Left forelimb (tissue), 1 donor: ENCODE results near the gene PPFIBP1.
"Not testable (repeated sequence)": the region's sequence is repeated elsewhere in the genome, so short reads cannot be mapped to it uniquely, and the experiment has no call there.

Experiments
- DNase-seq: peaks from one replicate; pipeline ENCODE4 v3.0.0-alpha.2; 2018; ENCODE audit warnings: low spot score

The PPFIBP1 gene

GRCh38 chr12:27593266-27593665 is 69.3 kb downstream of the PPFIBP1 start:
- no peak for DNase-seq

GRCh38 chr12:27595231-27595642 is 71.2 kb downstream of the PPFIBP1 start:
- peak; percentile 71 for DNase-seq

- DNase-seq = not testable (repeated sequence)
These were observed 74.9 kb downstream of the PPFIBP1 start for GRCh38 chr12:27598866-27599265.

- not testable (repeated sequence) for DNase-seq
These were observed 77.2 kb downstream of the PPFIBP1 start for GRCh38 chr12:27601056-27601828.

DNA sequence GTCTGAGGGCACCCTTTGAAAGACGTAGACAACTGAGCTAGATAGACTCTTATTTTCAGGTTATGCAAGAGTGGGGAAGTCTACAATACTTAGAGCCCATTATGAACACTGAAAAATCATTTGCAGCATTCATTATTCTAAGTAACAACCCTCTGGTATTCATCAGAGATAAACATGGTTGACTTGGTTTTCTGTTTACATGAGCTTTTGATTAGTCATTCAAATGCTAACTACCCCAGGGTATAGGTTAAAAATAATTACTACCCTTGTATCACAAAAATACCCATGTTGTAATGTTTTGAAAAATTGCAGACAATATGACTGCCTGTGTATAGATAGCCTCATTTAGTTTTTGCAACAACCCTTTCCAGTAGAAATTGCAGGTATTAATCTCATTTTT is 78.5 kb downstream of the PPFIBP1 start:
- DNase-seq = no peak

GRCh38 chr12:27604431-27604830 is 80.4 kb downstream of the PPFIBP1 start:
- no peak for DNase-seq

GRCh38 chr12:27606986-27607385 is 83.0 kb downstream of the PPFIBP1 start:
- no peak for DNase-seq

DNA sequence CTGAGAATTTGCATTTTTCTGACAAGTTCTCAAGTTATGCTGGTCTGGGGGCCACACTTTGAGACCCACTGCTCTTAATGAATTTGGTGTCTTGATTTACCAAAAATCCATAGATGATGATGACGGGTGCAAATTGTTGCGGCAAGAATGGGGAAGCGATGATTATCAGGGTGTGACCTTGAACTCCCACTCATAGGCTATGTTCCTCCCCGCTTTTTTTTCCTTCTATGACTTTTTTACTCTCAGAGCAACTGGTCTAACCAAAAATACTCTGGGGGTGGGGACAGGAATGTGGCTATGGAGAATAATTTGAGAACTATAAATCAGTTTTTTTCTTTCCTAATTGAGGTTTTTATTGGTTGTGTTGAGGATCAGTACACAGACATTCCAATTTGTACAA is 83.6 kb downstream of the PPFIBP1 start:
- DNase-seq = no peak

DNA sequence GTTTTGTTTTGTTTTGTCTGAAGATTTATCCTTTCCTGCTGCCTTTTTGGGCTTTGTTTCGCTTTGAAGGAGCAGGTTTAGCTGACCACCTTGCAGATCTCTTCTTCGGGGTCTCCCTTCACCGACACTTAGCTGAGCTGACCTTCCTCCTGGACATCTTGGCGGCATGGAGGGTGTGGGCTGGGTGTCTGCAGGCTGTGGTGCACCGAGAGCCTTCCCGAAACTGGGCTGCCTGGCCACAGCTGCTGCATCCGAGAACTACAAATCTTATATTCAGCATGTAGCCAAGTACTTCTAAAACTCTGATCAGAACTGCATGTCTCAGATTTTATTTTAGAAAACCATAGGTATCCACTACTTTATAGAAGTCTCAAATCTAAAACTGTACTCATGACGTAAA is 84.9 kb downstream of the PPFIBP1 start:
- DNase-seq = no peak

- DNase-seq = no peak
These were observed 86.4 kb downstream of the PPFIBP1 start for GRCh38 chr12:27610374-27610773.

DNA sequence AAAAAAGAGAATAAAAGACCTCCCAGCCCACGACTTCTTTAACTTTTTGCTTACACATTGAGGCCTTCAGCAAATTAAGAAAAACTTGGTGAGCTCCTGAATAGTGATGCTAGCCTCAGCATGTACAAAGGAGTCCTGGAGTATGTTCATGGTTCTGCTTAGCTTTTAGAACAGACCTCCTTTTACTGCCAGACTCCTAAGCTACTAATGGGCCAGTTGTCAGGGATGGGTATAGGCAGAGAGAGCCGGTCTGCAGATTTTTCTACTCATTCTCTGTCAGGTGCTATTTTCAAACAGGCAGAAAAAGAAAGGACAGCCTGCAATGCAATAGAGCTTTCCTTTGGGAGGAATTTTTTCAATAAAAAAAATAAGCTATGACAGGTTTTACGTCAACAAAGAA is 90.4 kb downstream of the PPFIBP1 start:
- DNase-seq = no peak

DNA sequence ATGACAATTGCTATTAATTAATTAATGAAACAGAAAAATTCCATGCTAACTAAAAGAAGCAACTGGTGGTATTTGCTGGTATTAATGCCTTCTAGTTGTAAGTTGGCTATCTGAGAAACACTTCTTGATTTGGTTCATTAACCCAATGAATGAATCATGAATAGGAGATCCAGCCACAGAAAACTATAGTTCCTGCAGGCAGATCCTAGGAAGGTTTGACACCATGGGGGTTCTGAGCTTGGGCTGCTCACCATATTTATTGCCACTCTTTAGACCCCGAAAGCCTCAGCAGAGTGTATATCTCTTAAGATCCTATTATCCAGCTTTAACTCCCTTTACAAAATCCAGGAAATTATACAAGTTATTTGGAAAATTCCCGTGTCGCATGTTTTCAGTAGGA is 90.9 kb downstream of the PPFIBP1 start:
- no peak for DNase-seq

GRCh38 chr12:27615331-27615891 is 91.4 kb downstream of the PPFIBP1 start:
- DNase-seq = no peak

DNA sequence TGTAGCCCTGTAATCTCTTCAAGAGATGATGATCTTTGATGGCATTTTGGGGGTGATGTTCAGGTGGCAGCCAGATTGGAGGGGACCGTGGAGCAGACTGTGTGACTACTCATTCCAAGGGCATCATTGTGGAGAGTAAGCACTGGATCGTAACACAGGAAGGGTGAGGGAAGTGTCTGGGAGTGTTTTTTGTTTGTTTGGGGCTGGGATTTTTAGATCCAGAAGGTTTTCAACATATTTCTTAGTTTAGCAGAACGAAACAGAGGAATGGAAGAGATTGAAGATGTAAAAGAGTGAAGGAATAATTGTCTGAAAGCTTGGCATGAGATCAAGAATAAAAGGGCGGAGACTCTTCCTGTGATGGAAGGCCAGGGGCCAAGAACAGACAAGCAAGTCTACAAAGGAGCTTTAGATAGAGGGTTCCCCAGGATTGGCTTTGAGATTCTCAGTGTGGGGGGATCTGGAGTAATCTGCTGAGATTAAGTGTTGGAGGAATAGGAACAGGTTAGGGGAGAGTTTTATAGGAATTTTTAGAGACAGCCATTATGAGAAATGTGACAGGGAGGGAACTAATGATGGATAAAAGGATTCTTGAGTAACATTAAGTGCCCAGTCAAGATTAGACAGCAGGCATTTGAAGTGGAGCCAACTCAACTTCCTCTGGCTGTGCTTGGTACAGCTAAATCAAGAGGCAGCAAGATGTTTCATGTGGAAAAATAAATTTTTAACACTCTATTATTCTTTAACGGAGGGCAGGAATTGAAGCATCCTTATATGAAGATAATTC is 92.5 kb downstream of the PPFIBP1 start:
- no peak for DNase-seq

GRCh38 chr12:27618836-27619235 is 94.8 kb downstream of the PPFIBP1 start:
- no peak for DNase-seq

DNA sequence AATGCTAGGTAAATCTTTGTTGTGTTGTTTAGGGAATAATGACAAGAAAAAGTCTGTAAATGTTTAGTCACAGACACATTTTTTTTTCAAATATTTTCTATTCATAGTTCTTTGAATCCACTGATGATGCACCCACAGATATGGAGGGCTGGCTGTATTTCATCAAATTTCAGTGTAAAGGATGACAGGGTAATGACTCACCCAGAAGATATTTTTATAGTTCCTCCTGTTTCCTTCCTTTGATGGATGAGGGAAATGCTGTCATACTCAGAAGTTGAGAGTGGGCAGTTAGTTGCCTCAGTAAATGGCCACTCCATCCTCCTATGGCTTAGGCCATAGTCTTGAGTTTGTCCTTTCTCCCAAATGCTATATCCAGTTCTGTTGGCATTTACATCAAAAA is 95.3 kb downstream of the PPFIBP1 start:
- DNase-seq = no peak

GRCh38 chr12:27620121-27620520 is 96.1 kb downstream of the PPFIBP1 start:
- DNase-seq = no peak

DNA sequence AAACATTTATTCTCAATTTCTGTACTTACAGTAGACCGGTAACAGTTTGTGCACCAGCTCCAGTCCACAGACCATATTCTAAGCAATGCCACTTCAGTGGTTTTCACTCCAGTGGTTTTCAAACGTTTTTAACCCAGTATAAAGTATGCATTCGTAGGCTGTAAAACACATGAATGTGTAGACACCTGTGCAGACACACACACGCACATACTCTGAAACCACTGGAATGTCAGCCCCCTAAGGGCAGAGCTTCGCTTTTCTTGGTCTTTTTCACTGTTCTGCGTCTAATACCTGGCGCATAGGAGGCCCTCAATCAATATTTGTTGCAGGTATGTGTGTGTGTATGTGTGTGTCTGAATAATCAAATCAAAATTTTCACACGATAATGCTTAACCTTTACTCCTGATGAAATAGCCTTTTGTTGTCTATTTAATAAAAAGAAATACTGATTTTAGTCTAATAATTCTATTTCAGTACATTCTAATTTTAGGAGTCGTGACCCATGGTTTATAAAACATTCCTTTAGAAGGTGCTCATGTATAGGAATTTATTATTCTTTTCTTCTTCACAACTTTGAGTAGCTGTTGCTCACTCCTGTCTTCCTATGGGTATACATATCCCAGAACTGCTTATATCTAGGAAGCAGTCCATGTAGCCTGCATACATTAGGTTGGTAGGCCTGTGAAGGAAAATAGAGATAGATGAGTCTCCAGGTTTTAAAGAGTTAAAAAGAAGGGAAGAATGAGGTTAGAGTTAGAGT is 98.6 kb downstream of the PPFIBP1 start:
- no peak for DNase-seq

DNA sequence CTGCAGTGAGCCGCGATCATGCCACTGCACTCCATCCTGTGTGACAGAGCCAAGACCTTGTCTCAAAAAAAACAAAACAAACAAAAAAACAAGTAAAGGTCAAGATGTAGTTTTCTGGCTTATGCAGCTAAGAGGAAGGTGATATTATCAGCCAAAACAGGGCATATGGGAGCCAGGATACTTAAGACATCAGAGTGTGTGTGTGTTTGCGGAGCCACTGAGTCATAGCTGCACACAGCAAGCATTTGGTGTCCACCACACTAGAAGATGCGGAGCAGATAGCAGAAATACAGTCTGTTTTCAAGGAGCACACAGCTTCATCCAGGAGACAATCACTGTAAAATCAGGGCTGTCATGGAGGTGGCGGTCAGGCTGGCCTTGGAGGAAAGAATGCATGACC is 99.6 kb downstream of the PPFIBP1 start:
- DNase-seq = no peak

DNA sequence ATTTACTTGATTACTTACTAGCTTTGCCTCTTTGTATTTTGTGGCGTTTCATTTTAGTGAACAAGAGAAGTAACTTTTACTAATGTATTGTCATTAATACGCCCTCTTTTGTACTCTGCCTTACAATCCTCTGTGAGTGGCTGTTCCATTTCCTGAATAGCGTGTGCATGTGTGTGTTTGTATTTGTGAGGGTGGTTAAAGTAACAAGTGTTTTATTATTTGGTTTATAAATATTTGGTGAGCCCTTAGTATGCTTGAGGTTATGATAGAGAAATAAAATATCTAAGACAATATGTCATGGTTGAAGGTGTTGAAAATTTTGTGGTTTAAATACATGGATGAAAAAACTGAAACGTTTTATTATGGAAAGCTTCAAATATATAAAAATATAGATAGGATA is 100.6 kb downstream of the PPFIBP1 start:
- no peak for DNase-seq

- DNase-seq = no peak
These were observed 103.3 kb downstream of the PPFIBP1 start for GRCh38 chr12:27627123-27627852.
